GM18519 (cell line): ENCODE data around the gene FAM185A.
"Not testable (repeated sequence)": the region's sequence is repeated elsewhere in the genome, so short reads cannot be mapped to it uniquely, and the experiment has no call there.

ENCODE experiments used
- ATAC-seq: cut with Tn5 transposase; IDR thresholded peaks from one replicate; pipeline ENCODE4 v1.9.1; 2021; ENCODE audit warnings: mild to moderate bottlenecking, moderate library complexity; ENCODE audit not compliant: unreplicated experiment, low FRiP score

The FAM185A gene

GRCh38 chr7:102776217-102776616, 27.4 kb downstream of the FAM185A start:
- not testable (repeated sequence) for ATAC-seq

GRCh38 chr7:102778663-102779062, 29.9 kb downstream of the FAM185A start:
- not testable (repeated sequence) for ATAC-seq

GRCh38 chr7:102780926-102781325, 32.1 kb downstream of the FAM185A start:
- not testable (repeated sequence) for ATAC-seq

- ATAC-seq = not testable (repeated sequence)
These were observed 40.0 kb downstream of the FAM185A start for GRCh38 chr7:102788770-102789169.

GRCh38 chr7:102790364-102791100, 41.7 kb downstream of the FAM185A start:
- not testable (repeated sequence) for ATAC-seq

- not testable (repeated sequence) for ATAC-seq
These were observed 42.6 kb downstream of the FAM185A start for GRCh38 chr7:102791367-102791766.

GRCh38 chr7:102791831-102792230, 43.0 kb downstream of the FAM185A start:
- not testable (repeated sequence) for ATAC-seq

GRCh38 chr7:102794567-102794966, 45.8 kb downstream of the FAM185A start:
- ATAC-seq = not testable (repeated sequence)

GRCh38 chr7:102795987-102796595, 47.3 kb downstream of the FAM185A start:
- ATAC-seq = not testable (repeated sequence)

GRCh38 chr7:102806613-102807012, 57.8 kb downstream of the FAM185A start:
- ATAC-seq = no peak

- ATAC-seq = no peak
These were observed 62.1 kb downstream of the FAM185A start for GRCh38 chr7:102810916-102811315.

- no peak for ATAC-seq
These were observed 63.3 kb downstream of the FAM185A start for GRCh38 chr7:102811942-102812678.

- ATAC-seq = no peak
These were observed 64.6 kb downstream of the FAM185A start for GRCh38 chr7:102813191-102814024.

GRCh38 chr7:102814025-102814471, 65.2 kb downstream of the FAM185A start:
- ATAC-seq = no peak

- no peak for ATAC-seq
These were observed 69.1 kb downstream of the FAM185A start for GRCh38 chr7:102817616-102818573.

GRCh38 chr7:102819151-102819550, 70.4 kb downstream of the FAM185A start:
- ATAC-seq = no peak

- no peak for ATAC-seq
These were observed 73.4 kb downstream of the FAM185A start for GRCh38 chr7:102821994-102822747.

GRCh38 chr7:102823390-102824119, 74.8 kb downstream of the FAM185A start:
- no peak for ATAC-seq
